ENCODE measurements around the gene HINT1.
"Not testable (repeated sequence)": the region's sequence is repeated elsewhere in the genome, so short reads cannot be mapped to it uniquely, and the experiment has no call there.

The HINT1 gene

DNA sequence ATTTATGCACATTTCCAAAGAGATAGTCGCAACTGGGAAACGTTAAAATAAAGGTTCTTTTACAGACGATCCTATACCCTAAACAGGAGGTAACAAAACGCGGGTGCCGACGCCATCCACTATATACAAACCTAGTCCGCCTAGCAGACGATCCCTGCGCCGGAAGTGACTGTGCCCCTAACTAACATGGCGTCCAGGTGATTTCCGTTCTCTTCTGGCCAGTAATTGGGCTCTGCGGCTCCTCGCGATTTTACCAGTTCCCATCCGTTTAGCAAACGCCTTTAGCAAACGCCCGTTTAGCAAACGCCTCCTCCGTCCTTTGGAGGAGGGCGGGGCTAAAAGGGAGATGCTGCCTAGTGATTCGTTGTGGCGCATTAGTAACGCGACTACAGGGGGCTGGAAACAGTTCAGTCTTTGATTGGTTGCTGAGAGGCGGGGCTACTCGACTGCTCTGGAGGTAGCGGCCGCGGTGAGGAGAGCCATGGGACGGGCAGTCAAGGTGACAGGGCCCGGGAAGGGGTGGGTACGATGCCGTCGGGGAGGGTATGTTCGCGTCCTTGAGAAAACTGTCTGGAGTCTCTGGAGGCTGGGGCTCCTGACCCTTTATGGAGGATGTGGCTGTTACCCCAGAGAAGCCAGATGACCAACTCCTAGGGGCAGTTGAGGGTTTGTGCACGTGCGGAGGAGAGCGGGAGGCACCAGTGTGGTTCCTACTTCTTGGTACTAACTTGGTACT is 5.7 kb upstream of the HINT1 start, which contains the start of gene LYRM7:
Gene LYRM7 (plus strand): TSS at position 405 of the 736 bp plus-strand sequence. CDS start 77 bp downstream, at position 482.
- DNase-seq = peak; percentile 64 to 100 (median 93)

DNA sequence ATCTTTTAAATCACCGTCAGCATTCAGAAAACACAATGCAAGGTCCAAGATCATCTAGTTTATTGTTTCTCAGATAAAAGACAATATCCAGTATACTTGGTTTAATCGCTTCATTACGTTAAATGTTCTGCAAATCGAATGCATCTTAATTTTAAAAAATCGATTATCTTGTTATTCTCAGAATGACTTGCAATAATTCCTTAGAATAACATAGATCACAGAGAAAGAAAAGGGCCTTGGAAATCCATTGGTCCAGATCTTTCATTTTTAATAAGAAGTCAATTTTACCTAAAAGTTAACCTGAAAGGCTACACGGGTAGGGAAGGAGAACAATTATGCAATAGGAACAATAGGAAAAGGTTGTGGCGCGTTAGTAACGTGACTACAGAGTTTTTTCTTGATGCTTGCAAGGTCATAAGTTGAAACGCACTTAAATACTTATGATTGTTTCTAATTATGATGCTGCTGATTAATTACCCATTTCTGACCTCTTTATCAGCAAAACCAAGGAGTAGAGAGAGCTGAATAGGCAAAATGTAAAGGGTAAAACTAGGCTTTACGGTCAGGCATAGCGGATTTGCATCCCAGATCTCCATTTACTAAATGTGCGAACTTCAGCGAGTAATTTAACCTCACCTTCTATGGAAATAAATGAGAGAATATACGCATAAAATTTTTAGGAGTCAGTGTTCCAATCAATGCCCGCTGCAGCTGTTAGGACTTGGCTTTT is 4.9 kb upstream of the HINT1 start:
- DNase-seq = no peak

DNA sequence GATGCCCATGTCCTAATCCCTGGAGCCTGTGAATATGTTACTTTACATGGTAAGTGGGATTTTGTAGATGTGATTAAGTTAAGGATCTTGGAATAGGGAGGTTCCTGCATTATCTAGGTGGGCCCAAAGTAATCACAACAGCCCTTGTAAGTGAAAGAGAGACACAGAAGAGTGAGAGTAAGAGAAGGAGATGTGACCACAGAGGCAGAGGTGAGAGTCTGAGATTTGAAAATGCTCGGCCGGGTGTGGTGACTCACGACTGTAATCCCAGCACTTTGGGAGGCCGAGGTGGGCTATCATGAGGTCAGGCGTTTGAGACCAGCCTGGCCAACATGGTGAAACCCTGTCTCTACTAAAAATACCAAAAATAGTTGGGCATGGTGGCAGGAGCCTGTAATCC is 2.6 kb upstream of the HINT1 start:
- DNase-seq = no peak

DNA sequence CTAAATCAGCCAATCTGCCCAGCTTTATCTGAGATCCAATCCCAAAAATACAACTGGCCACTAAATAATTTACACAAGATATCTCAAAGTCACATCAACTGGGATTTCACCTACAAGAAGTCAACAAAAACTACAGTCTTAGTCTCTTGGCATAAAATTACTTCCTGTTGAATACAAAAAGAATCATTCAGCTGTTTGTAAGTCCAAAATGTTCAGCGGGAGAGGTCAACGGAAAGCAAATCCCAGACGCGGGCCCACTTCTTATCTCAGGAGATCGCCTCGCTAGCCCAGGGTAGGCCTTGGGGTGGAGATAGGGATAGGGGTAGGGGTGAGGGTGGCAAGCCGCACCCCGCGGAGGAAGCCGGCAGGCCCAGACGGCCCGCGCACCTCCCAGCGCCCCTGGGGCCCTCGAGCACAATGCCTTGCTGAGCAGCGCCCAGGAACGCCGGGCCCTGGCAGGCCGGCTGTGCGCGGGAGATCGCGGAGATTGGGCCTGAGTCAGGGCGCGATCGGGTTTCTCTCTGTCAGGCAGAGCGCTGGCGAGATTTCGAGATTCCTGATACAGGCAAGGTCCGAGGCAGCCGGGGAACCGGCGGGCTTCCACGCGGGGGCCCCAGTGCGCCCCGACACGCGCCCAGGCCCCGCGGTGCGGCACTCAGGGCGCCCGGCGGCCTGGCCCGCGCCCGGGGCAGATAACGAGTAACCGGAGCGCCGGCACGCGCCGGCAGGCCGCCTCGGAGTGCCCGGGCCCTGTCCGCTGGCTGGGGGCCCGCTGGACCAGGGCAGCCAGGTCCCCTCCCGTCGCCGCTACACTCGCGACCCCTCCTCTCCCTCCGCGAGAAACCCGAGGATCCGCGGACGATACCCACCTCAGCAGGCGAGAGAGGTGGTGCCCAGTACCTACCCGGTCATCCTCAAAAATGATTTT is 601 bp downstream of the HINT1 start:
- DNase-seq = peak in 13 of 14 donors; percentile 33 to 87 (median 70)

DNA sequence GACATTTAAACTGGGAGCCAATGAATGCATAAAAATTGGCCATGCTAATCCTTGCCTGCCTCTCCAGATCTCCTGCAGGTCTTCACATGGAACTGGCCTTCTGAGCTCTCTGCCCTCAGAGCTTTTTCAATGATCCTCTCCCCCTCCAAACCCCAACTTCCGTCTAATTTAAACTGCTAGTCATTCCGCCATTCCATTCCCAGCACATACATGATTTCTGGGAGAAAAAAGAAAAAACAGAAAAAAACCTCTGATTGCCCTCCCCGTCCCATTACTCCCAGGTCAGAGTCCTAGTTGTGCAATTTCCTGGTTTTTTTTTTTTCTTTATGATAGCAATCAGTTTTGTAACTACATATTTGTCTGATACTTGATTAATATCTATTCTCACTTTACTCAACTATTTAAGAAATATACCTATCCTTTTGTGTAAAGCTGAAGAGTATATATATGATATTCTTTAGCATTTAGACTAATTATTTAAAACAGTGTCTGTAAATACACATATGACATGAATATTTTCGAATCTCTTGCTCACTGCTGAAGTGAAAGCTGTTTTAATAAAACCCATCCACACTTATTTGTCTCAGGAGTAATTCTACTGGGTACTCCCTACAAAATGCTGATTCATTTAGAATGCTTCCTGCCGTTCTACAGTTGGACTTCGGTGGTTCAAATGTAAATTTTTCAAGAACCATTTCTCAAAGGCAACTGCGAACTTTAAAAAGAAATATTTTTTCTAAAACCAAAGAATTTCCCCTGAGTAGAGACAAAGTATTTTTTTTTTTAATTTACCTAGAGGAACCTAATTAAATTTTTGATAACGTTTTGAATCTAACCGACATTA is 1.6 kb downstream of the HINT1 start:
- no peak for DNase-seq

DNA sequence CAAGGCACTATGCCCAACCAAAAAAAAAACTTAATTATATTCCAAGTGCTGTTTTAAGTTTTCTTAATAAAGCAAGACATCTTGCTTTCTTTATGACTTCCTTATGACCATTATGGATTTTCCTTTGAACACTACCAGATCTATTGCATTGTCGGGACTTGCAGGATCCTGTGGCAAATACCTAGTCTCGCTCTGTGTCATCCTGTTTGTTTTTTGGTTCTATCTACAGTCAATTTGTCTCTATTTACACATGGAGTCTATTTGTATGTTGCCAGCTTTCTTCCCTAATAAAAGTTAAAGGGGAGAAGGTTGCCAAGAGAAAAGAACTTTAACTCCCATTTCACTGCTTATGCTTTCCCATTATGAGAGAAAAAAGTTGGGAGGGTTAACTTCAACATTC is 4.9 kb downstream of the HINT1 start:
- no peak for DNase-seq

DNA sequence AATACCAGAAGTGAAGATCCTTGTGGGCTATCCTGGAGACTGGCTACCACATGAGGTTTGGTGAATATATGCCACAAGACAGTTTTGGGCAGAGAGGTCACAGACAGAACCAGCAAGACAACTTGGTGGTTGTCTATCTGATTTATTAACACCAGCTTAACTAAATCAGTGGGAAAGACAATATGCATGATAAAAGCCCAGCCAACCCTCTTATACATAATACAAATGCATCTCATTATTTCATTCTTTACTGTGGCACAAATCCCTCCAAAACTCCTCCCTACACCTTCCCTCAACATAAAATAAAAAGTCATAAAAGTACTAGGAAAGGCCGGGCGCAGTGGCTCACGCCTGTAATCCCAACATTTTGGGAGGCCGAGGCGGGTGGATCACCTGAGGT is 8.1 kb downstream of the HINT1 start:
- DNase-seq = no peak

DNA sequence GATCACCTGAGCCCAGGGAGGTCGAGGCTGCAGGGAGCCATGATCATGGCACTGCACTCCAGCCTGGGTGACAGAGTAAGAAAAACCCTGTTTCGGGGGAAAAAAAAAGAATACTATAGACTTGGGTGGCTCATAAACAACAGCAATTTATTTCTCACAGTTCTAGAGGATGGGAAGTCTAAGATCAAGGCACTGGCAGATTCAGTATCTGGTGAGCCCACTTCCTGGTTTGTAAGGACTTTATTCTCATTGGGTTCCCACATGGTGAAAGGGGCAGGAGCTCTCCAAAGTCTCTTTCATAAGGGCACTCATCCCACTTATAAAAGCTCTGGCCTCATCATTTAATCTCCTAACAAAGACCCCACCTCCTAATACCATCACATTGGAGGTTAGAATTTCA is 8.7 kb downstream of the HINT1 start:
- no peak for DNase-seq

DNA sequence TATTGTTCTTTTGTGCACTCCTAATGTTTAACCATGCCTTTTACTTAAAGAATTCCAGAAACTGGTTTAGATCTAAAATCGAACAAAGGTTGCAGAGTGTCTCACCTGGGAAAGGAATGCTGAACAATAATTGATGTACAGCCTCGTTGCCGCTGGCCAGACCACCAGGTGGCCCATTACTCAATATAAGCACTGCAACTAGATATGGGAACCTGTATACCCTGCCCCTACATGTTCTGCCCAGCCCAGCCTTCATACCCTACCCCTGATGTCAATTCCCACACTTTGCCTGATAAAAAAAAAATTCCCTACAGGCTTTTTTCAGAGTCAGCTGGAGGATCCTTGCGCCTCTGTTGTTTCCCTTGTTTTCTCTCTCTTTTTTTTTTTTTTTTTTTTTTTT is 13.8 kb downstream of the HINT1 start:
- no peak for DNase-seq

DNA sequence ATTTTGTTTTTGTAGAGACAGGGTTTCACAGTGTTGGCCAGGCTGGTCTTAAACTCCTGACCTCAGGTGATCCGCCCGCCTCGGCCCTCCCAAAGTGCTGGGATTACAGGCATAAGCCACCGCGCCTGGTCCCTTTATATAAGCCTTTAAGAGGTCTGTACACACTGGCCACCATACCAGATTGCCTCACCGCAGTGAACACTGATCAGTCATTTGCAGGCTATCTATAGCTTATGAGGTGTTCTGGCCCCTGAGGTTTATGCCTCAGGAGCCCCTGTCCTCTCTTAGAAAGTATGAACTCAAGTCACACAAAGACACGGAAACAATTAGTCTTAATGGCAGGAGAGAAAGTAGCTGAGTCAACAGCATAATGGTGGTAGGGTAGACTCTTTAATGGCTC is 14.6 kb downstream of the HINT1 start:
- no peak for DNase-seq

DNA sequence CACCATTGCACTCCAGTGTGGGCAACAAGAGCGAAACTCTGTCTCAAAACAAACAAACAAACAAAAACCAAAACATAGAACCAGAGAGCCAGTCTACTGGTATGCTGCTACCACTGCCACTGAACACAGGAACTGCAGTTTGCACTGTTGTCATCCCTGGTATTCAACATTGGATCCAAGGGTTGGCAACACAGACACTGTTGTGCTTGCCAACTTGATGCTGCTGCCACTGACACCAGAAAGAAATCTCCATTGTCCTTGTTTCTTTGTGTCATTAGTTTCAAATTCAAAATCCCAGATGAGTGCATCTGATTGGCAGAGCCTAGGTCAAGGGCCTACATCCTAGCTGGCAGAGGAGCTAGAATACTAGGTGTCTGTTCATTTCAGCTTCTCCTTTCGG is 16.2 kb downstream of the HINT1 start:
- peak in 9 of 14 donors; percentile 4 to 41 (median 25) for DNase-seq

DNA sequence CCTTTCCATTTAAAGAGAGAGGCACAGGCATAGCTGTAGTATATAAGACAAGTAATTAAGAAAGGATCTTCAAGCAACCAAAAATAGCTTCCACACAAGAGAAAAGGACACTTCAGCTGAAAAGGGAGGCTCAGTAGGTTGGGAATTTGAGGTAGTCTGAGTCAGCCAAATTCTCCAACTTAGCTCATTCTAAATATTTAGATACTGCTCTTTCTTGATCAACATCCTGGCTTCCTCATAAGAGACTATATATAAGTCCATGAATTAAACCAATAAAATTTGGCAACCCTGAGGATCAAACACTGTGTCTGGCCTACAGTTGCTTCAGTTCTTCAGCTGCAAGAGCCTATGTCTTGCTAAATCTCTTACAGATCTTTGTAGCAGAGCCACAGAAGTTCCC is 17.8 kb downstream of the HINT1 start:
- DNase-seq = no peak

DNA sequence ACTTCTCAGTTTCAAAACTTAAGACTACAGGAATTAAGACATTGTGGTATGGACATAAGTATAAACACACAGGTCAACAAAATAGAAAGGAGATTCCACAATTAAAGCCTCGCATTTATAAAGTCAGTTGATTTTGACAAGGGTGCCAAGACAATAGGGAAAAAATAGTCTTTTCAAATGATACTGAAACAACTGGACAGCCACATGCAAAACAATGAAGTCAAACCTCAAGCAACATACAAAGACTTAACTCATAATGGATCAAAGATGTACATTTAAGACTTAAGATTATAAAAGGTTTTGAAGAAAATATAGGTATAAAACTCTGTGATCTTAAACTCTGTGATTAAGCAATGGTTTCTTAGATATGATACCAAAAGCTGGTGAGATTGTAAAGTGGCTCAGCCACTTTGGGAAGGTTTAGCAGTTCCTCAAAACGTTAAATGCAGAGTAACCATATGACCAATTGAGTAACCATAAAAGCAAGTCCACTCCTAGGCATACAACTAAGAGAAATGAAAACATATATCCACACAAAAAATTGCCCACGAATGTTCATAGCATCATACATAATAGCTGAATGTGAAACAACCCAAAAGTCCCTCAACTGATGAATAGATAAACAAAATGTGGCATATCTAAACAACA is 22.0 kb downstream of the HINT1 start:
- no peak for DNase-seq

DNA sequence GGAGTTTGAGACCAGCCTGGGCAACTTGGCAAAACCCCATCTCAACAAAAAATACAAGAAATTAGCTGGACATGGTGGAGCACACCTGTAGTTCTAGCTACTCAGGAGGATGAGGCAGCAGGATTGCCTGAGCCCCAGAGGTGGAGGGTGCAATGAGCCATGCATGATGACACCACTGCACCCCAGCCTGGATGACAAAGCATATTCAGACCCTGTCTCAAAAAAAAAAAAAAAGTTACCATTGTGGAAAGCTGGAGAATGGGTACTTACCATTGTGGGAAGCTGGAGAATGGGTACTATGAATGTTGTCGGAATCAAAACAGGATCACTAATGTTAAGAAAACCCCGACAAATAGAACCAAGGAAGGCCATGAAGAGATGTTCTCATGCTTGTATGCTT is 25.7 kb downstream of the HINT1 start:
- no peak for DNase-seq

DNA sequence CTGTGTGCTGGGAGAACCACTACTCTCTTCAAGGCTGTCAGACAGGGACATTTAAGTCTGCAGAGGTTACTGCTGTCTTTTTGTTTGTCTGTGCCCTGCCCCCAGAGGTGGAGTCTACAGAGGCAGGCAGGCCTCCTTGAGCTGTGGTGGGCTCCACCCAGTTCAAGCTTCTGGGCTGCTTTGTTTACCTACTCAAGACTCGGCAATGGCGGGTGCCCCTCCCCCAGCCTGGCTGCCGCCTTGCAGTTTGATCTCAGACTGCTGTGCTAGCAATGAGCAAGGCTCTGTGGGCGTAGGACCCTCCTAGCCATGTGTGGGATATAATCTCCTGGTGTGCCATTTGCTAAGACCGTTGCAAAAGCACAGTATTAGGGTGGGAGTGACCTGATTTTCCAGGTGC is 26.6 kb downstream of the HINT1 start:
- DNase-seq = not testable (repeated sequence)

DNA sequence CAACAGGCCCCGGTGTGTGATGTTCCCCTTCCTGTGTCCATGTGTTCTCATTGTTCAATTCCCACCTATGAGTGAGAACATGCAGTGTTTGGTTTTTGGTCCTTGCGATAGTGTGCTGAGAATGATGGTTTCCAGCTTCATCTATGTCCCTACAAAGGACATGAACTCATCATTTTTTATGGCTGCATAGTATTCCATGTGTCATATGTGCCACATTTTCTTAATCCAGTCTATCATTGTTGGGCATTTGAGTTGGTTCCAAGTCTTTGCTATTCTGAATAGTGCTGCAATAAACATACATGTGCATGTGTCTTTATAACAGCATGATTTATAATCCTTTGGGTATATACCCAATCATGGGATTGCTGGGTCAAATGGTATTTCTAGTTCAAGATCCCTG is 32.0 kb downstream of the HINT1 start:
- DNase-seq = not testable (repeated sequence)

DNA sequence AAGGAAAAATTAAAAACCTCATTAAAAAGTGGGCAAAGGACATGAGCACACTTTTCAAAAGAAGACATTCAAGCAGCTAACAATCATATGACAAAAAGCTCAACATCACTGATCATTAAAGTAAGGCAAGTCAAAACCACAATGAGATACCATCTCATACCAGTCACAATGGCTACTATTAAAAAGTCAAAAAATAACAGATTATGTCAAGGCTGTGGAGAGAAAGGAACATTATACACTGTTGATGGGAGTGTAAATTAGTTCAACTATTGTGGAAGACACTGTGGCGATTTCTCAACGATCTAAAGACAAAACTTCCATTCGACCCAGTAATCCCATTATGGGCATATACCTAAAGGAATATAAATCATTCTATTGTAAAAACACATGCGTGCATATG is 35.8 kb downstream of the HINT1 start:
- DNase-seq = no peak

DNA sequence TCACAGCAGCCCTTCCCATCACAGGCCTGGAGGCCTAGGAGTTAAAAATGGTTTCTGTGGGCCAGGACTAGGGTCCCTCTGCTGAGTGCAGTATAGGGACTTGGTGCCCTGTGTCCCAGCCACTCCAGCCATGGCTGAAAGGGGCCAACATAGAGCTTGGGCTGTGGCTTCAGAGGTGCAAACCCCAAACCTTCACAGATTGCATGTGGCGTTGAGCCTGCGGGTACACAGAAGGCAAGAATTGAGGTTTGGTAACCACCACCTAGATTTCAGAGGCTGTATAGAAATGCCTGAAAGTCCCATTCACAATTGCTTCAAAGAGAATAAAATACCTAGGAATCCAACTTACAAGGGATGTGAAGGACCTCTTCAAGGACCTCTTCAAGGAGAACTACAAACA is 37.8 kb downstream of the HINT1 start:
- DNase-seq = not testable (repeated sequence)

DNA sequence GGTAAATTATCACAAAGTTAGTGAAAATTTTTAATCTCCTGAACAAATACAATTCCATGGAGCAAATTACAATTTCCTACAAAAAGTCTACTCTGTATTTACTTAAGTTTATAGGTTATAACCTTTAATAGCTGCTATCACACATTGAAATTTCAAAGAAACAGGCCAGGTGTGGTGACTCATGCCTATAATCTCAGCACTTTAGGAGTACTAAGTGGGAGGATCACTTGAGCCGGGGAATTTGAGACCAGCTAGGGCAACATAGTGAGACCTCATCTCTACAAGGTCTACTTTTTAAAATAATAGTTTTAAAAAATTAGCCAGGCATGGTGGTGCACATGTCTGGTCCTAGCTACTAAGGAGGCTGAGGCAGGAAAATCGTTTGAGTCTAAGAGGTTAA is 50.3 kb downstream of the HINT1 start:
- no peak for DNase-seq

DNA sequence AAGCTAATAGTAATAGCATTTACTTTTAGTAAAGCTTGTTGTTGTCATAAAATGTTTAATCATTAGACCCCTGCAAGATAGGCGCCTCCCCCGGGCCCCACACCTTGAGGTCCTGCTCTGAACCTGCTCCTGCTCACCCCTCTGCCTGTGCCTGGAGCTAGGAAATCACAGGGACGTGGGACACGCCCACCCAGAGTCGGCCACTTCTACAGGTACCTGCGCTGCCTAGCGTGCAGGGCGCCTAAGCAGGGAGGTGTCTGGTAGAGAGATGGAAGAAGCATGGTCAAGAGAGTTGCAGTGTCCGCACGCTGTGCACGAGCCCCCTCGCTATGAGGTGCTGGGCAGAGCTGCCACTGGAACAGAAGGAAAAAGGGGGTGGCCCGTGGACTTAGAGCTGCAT is 52.6 kb downstream of the HINT1 start:
- no peak for DNase-seq

DNA sequence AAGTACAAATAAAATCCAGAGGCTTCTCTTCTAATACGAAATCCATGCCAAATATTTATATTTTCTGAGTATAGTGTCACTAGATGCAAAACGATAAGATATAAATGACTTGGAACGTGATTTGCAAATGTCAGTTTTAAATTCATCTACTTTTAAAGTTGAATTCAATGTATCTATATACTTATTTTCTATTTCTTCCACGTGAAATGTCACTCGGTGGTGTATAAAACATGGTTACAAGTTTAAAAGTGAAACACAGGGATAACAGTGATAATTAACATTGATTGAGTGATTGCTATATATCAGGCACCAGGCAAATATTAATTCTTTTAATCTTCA is 54.8 kb downstream of the HINT1 start:
- no peak for DNase-seq
